ENCODE measurements around the gene ABAT.

Gene ABAT

DNA sequence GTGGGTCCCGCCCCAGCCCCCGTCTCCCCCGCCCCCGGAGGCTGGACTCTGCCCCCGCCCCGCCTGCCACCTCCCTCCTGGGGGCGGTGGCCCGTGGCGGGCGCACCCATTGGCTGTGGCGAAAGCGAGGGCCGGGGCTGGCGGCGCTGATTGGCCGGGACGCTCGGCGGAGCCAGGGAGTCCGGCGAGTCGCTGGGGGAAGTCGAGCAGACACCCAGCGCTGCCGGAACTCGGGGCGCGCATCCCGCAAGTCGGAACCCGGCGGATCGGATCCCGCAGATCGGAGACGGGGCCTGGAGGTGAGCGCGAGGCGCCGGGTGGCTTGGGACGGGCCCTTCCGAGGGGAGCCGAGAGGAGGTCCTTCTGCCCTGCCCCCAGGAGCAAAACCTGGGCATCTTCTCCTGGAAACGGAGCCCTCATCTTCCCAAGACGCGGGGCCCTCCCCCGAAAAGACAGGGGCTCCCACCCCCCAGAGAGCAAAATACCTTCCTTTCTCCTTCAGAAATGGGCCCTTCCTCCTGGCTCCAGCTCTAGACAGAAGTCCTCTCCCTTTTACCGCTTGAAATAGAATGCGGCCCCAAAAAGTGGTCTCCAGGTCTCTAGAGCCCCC, at the start of gene ABAT:
TSS of gene ABAT (plus strand) at position 205 of the 610 bp plus-strand sequence. CDS start 61,123 bp downstream, outside the sequence.
- peak; percentile 16 for DNase-seq

DNA sequence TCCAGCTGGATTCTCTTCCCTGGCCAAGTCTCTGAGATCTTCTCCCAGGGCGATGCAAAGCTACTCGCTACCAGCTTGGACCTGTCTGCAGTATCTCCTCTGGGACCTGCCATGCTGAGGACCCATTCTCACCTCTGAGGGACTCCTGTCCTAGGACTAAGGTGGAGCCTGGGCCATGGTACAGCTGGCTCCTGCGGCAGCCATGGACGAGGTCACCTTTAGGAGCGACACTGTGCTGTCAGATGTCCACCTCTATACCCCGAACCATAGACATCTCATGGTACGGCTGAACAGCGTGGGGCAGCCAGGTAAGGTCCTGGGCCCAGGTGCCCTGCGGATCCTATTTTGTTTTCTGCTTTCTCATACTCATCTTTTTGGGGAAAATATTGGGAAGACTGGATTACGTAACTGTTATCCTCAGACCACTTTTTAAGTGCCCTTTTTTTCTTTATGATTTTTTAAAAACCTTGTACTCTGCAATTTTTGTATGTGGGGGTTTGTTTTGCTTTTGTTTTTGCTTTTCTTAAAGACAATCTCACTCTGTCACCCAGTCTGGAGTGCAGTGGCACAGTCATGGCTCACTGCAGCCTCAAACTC, 48.8 kb upstream of the ABAT start:
- no peak for DNase-seq

DNA sequence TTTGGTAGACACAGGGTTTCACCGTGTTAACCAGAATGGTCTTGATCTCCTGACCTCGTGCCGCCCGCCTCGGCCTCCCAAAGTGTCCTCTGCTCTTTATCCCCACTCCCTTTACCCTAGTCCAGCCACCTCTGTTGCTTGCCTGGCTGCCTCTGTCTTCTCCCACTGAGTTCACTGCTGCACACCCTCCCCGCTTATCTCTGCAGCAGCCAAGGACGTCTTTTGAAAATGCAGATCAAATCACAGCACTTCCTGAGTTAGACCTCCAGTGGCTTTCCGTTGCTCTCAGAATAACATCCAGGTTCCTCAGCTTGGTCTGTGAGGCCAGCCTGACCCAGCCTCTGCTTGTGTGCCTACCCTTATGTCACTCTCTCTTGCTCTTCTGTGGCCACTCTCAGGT, 47.5 kb upstream of the ABAT start:
- DNase-seq: no peak

DNA sequence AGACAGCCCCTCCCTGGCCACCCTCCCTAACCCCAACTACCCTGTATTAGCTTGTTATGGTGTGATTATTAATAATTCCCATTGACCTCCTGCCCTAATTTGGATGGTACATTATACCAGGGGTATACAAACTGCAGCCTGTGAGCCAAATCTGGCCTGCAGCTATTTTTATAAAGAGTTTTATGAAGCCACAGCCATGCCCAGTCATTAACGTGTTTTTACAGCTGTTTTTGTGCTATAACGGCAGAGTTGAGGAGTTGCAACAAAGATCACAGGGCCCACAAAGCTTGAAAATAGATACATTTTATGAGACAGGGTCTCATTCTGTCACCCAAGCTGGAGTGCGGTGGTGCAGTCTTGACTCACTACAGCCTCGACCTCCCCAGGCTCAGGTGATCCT, 47.0 kb upstream of the ABAT start:
- no peak for DNase-seq

DNA sequence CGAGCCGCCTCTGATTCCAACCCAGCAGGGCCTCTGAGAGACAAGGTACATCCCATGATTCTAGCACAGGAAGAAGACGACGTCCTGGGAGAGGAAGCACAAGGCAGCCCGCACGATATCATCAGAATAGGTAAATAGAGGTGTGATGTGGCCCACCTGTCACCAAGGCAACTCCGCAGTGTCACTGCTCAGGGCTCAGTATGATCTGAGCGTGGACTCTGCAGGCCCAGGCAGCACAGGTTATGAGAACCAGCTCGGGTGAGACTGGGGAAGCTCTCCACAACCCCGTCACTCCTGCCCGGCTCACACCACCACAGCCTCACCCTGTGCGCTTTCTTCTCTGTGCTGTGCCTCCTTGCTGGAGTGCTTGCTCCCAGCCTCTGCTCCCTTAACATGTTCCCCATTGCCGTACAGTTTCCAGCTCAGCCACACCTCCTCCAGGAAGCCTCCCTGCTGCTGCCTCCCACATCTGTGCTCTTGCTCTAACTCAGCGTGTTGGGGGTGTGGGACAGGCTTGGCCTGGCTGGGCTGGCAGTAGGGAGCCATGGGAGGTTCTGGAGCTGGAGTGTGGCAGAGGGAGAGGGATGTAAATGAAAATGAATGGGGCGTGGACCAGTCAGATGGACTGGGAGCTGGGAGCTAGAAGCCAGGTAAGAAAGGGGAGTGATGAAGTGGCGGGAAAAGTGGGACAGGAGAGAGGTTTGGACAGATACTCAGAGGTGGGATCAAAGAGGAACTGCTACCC, 45.3 kb upstream of the ABAT start:
- no peak for DNase-seq

DNA sequence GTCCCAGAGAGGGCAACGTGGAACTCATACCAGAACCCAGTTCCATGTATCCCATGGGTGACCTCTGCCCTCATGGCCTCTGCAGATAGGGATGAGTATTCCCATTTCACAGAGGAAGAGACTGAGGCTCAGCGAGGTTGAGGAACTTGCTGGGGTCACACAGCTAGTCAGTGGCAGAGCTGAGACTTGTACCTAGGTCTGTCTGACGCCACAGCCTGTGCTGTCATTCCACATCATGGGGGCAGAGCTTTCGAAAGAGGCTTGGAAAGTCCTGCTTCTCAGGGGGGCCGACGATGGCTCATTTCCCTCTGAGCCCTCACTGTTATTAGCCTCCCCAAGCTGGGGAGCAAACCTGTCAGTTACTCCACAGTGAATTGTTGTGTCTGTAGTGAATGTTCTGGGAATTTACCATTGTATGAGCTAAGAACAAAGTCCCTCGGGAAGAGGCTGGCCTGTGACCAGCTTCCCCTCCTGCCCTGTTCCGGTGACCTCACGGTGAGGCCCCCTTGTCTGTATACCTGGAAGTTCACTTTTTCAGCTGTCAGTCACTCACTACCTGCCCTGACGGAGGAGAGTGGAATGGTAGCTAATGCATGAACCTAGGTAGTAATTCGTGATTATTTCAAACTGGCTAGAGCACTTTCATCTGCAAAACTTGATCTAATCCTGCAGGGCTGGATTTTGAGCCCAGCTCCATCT, 44.0 kb upstream of the ABAT start:
- no peak for DNase-seq

DNA sequence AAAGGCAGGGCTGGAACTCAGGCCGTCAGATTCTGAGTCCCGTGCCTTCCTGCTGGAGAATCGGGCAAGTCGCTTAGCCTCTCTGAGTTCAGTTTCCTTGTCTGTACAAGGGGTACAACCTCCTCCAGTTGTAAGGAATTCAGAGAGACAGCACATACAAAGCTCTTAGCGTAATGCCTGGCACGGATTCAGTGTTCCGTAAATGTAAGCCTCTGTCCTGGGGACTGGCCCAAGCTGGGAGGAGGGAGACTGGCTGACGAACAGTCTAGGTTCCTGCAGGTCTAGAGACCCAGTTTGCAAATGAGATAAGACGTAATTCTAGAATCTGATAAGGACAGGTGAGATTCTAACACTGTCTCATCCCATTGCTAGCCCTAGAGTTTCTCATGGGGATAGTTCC, 43.0 kb upstream of the ABAT start:
- no peak for DNase-seq

DNA sequence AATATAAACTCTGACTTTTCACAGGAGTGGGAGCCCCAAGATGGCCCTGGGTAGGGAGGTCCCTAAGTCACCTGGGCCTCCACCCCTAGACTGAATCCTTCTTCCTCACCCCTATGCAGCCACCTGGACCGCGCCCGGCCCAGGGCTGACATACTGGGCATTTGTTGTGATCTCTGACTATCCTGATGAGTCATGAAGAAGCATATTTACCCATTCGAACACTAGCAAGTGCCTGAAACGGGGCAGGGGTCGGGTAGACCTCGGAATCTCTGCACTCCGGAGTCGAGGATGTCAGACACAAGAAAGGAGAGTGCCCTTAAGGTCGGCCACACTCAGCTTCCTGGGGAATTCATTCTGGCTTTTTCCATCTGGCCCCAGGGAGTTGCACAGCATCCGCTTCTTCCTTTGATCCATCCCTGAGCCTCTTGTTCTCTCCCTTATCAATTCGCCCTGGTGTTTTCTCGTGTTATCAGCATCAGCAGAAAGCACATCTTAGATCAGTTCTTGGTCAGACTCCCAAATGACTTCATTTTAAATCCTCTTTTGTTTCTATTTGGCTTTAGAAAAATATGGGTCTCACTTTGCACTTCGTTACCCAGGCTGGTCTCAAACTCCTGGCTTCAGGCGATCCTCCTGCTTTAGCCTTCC, 42.5 kb upstream of the ABAT start:
- no peak for DNase-seq

DNA sequence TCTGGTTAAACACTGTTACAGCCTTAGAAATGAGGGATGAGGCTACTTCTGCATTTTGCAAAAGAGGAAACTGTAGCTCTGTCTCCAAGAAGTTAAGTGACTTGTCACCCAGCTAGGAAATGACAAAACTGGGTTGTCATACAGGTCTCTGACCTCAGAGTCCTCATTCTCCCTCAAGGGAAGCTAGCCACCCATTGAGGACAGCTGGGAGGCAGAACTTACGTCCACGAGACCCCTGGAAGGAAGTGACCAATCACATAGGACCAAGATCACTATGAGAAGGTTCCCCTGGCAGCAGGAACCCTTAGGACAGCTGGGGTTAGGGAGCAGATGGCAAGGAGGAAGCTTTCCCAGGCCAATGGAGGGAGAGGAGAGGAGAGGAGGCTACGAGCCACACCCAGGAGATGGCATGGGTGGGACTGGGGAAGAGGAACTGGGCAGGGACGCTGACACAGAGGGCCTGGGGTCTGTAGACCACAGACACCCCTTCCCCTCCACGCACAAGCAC, 41.7 kb upstream of the ABAT start:
- DNase-seq: no peak

DNA sequence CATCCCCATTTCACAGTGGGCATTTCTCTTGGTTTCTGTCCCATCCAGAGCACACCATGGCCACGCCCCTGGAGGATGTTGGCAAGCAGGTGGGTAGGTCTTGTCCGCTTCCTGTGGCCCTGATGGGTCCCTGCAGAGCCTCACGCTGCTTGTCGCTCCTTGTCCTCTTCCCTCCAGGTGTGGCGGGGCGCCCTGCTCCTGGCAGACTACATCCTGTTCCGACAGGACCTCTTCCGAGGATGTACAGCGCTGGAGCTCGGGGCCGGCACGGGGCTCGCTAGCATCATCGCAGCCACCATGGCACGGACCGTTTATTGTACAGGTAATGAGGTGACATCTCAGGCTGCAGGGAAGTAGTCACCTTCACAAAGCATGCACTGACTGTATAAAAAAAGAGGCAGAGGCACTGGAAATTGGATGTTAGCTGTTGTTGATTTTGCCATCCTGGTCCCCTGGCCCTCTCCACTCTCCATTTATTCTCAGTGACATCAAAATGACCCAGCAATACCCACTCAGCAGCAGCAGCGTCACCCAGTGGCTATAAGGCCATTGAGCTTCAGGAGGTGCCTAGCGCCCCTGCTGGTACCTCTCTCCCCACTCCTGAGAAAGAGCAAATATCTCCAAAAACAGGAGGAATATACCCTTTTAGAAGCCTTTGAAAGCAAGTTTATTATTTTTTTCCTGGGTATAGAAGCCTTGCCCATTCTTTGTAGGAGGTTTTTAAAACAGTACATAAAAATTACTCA, 39.3 kb upstream of the ABAT start:
- no peak for DNase-seq

DNA sequence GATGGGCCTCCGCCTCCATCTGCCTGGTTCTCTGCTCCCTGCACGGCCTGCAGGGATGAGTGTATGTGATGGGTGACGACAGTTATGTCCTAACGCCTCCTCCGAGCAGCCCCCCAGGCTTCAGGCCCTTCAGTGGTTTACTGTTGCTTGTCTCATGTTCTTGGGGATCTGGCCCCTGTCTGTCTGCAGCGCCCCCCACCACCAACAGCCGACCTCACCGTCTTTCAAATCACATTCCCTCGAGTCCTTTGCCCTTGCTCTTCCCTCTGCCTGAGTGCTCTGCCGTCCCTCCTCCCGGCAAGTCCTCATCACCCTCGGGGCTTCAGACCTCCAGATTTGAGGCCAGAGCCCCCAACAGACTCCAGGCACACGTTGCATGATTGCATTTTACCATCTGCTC, 34.7 kb upstream of the ABAT start:
- no peak for DNase-seq

DNA sequence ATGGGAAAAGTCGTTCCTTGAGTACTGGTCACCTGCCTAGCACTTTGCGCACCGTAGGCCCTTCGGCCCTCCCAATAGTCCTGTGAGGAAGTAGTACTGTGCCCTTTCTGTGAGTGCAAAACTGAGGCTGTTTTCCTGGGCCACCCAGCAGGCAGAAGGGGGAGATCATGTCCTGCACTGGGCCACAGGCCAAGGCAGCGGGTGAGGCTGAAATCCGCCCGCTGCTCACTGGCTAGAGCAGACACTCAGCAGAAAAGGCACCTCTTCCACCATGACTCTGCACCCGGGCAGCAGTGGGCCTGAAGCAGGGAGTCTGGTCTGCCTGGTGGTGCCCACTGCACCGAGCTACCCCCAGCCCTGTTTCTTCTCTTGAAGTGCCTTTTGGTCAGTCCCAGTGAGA, 32.7 kb upstream of the ABAT start:
- DNase-seq: no peak

DNA sequence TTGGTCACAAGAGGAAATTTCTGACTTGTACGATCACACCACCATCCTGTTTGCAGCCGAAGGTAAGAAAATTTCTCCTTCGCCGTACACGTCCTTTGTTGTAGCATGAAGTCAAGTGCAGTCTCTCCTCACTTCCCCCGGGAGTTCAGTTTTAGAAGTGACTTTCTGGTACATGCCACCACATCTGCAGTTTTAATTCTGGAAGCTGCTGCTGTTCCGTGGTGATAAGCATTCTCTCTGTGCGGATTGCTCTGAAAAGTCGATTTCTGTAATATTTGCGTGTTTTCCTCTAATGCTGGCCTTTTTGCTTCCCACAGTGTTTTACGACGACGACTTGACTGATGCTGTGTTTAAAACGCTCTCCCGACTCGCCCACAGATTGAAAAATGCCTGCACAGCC, 32.3 kb upstream of the ABAT start:
- DNase-seq: no peak

DNA sequence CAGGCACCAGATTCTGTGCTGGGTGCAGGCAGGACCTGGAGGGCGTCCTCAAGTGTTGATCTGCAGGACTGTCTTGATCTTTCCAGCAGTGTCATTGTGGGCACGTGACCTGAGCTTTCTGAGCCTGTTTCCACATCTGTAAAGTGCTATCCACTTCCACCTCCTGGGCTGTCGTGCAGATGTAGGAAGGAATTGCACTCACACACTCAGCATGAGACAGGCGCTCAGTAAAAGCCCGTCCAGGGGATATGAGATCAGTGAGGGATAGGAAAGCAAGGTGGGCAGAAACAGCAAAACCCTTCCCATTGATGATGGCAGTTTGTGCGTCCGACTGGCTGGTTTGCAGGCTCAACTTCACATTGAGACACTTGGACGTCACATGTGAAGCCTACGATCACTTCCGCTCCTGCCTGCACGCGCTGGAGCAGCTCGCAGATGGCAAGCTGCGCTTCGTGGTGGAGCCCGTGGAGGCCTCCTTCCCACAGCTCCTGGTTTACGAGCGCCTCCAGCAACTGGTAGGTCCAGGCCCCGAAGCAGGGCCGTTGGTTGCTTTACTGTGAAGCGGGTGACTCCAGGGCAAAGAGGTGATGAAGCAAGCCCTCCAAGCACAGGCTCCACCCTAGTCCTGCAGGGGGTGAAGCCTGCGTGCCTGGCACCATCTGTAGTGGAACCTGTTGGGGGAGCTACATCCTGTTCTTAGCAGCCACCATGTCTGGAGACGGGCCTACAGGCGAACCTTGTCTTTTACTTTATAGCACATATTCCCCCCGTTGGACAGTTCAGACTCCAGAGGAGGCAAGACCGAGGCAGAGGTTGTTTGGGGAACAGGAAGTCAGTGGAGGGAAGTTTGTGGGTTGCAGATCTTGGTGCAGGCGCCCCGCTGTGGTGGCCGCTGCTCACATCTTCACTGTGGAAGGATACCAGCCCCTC, 29.9 kb upstream of the ABAT start:
- no peak for DNase-seq

DNA sequence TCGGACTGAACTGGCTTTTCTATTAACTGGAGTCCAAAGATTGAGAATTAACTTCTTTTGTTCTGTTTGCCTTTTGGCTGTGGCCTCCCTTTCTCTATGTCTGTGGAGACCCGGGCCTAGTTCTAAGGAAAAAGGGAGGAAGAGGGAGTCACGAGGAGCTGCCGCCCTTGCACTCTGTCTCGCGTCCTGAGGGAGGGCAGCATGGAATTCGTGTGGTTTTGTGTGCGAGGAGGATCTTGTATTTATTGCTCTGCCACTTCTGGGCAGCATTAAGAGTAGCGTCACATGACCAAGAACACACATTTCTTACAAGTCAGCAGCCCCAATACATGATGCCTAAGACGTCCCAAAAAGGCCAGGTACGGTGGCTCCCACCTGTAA, 29.3 kb upstream of the ABAT start:
- no peak for DNase-seq

DNA sequence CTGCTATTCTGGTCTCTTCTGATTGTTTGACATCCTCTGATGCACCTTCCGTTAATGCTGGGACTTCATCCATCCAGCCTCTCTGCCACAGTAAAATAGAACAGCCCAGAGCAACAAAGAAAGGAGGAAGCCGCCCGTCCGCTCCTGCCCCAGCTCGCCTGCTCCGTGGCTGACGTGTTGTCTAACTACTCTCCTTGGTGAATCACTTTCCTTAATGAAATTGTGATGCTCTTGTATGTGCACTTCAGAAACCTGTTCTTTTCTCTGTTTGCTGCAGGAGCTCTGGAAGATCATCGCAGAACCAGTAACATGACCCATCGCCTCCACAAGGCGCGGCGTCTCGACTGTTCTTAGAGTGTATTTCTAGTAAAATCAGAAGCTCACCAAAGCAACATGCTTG, 28.6 kb upstream of the ABAT start:
- DNase-seq: no peak

DNA sequence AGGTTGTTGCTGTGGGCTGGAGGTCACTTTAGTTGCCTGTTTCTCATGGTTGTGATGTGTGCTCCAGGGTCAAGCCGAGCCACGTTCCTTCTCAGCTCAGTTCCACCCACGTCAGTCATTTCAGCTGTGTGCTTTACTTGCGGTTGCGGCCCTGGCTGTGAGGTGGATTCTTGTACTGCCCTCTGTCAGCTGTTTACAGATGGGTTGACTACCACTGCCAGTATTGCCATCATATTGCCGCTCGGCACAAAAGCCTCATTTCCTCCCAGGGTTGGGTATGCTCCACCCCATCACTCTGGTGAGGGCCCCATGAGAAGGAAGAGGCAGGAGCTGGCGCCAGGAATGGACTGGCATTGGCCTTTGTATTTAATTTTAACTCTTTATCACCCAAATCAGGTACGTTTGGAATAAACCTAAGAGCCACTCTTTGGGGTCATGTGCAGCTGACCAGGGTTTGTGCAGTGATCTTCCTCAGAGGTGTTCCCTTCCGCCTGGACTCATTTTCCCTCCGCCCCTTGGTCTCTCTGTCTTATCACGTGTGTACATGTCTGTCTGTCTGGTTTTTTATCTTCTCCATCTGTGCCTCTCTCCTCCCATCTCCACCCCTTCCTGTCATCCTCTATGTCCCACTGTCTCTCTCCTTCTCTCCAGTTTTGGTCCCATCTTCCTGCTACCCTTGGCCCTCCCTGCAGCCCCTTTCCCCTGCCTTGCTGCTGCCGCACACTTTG, 27.9 kb upstream of the ABAT start:
- DNase-seq: no peak

DNA sequence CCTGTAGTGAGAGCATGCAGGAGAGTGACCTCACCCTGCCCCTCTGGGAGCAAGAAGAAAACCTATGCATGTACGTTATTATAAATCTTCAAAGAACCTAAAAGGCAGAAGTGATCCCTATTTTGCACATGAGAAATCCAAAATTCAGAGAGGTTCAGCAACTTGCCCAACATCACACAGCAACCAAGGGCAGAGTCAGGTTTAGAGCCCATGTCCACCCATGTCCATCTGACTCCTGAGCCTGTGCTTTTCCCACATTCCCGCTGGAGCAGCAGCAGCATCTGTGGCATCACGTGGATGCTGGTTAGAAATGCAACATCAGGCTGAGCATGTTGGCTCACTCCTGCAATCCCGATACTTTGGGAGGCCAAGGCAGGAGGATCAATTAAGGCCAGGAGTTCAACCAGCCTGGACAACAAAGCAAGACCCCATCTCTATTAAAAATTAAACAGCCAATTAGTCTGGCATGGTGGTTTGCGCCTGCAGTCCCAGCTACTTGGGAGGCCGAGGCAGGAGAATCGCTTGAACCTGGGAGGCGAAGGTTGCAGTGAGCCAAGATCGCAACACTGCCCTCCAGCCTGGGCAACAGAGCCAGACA, 26.6 kb upstream of the ABAT start:
- DNase-seq: no peak

DNA sequence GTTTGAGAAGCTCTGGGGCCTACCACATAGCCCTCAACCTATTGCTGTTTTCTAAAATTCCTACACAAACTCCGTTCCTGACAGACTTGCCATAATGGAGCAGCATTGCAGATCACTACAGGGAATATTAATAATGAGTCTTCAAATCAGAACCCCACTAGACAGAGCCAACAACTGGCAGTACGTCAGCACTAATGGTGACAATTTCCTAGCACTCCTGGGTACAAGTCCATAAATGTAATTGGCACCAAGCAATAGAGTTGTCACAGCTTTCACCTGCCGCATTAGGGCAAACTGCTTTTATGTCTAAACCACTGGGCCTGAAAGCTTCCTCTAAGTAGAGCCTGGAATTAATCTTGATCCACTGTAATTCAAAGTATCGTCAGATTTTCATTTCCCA, 25.5 kb upstream of the ABAT start:
- no peak for DNase-seq

Measured in NCI-H2081 treated with DMSO at 0.1 percent for 48 hours (cell line).